ENCODE results near the gene GPN3.
"Not testable (repeated sequence)": the region's sequence is repeated elsewhere in the genome, so short reads cannot be mapped to it uniquely, and the experiment has no call there.

The GPN3 gene

GRCh38 chr12:110468214-110469048, at the start of gene GPN3, which contains the start of gene FAM216A:
GPN3 (minus strand) TSS chr12:110468257; CDS start chr12:110468203, 54 bp downstream.
FAM216A (plus strand) TSS chr12:110468845; CDS start chr12:110468876, 31 bp downstream.
- DNase-seq: peak; percentile 74 to 99 (median 92)

GRCh38 chr12:110516995-110517394, 48.9 kb upstream of the GPN3 start:
- DNase-seq: no peak

GRCh38 chr12:110514363-110514762, 46.3 kb upstream of the GPN3 start:
- no peak for DNase-seq

- no peak for DNase-seq
Measured at GRCh38 chr12:110513842-110514241, 45.8 kb upstream of the GPN3 start.

GRCh38 chr12:110508071-110508586, 40.1 kb upstream of the GPN3 start:
- DNase-seq: no peak

- DNase-seq: no peak
Measured at GRCh38 chr12:110505332-110505731, 37.3 kb upstream of the GPN3 start.

GRCh38 chr12:110503432-110503831, 35.4 kb upstream of the GPN3 start:
- no peak for DNase-seq

- DNase-seq: peak; percentile 82 to 98 (median 94)
Measured at GRCh38 chr12:110501752-110502738, 34.0 kb upstream of the GPN3 start, which contains the start of the genes RAD9B and VPS29. RAD9B (plus strand) TSS chr12:110502331; CDS start chr12:110502338, 7 bp downstream. VPS29 (minus strand) TSS chr12:110502111; CDS start chr12:110502051, 60 bp downstream.

GRCh38 chr12:110501399-110501751, 33.3 kb upstream of the GPN3 start:
- DNase-seq: peak in 9 of 51 donors; percentile 15 to 55 (median 43)

GRCh38 chr12:110498984-110499706, 31.1 kb upstream of the GPN3 start:
- no peak for DNase-seq

- no peak for DNase-seq
Measured at GRCh38 chr12:110475426-110475825, 7.4 kb upstream of the GPN3 start.

- no peak for DNase-seq
Measured at GRCh38 chr12:110467847-110468213, 227 bp downstream of the GPN3 start.

- no peak for DNase-seq
Measured at GRCh38 chr12:110466791-110467190, 1.3 kb downstream of the GPN3 start.

GRCh38 chr12:110465765-110466164, 2.3 kb downstream of the GPN3 start:
- DNase-seq: not testable (repeated sequence)

GRCh38 chr12:110465024-110465423, 3.0 kb downstream of the GPN3 start:
- DNase-seq: no peak

GRCh38 chr12:110461189-110461588, 6.9 kb downstream of the GPN3 start:
- DNase-seq: not testable (repeated sequence)

- peak in 2 of 51 donors; percentile 8 to 29 for DNase-seq
Measured at GRCh38 chr12:110458756-110459155, 9.3 kb downstream of the GPN3 start.

GRCh38 chr12:110453569-110454296, 14.3 kb downstream of the GPN3 start:
- DNase-seq: no peak

GRCh38 chr12:110451263-110451662, 16.8 kb downstream of the GPN3 start:
- peak in 1 of 51 donors; percentile 8 for DNase-seq

All from hypothalamus (tissue), 51 donors.